GM12872 (cell line): Measurements from ENCODE around the gene IFT122.

Experiments
- CTCF ChIP-seq: IDR thresholded peaks from 3 replicates; pipeline ENCODE4 v1.5.1; 2011; ENCODE audit warnings: low read depth, mild to moderate bottlenecking, low read length, moderate library complexity; ENCODE audit not compliant: insufficient read depth

IFT122 gene

GRCh38 chr3:129486664-129487035 is 46.6 kb downstream of the IFT122 start:
- TF ChIP-seq CTCF, result no peak

DNA sequence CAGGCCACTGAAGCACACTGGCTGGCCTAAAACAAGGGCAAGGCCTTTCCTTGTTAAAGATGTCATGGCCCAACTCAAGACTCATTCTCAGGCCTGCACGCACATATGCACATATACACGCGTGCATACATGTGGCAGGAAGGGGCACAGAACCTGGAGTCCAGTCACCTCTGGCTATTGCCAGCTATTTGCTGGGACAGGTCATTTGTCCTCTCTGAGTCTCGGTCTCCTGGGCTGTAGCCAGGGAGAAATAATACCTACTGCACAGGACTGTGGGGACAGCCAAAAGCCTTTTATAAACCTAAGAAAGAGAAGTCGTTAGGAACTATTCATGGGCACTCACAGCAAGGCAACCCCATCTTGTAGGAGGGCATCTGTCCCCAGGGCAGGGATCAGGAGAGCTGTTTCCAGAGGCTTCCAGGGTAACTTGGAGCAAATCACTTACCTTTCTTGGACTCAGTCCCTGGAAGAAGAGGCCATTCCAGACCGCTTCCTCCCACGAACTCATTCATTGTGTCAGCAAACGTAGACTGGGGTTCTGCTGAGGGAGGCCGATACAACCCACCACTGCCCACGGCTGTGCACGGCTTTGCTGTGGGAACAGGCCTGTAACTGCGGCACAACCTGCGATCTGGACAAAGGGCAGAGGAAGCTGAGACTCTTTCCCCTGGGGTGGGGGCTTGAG is 47.3 kb downstream of the IFT122 start:
- no peak for TF ChIP-seq CTCF

GRCh38 chr3:129490273-129490675 is 50.2 kb downstream of the IFT122 start:
- TF ChIP-seq CTCF, result peak; percentile 90

DNA sequence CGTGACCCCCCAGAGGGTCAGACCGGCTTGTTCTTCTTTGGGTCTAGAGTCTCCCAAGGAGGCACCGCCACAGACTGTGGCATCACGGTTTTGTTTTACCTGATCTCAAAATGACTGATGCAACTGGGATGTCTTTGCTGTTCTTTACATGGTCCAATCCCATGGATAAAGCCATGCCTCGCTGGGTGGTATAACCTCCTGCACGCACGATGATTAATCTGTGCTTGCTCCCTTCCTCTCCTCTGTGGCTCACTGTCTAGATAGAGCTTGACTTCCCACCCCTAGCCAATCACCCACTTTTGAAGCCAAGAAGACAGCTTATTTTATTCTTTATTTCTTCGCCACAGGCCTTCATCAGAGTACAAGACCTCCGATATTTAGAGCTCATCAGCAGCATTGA is 51.8 kb downstream of the IFT122 start:
- no peak for TF ChIP-seq CTCF

DNA sequence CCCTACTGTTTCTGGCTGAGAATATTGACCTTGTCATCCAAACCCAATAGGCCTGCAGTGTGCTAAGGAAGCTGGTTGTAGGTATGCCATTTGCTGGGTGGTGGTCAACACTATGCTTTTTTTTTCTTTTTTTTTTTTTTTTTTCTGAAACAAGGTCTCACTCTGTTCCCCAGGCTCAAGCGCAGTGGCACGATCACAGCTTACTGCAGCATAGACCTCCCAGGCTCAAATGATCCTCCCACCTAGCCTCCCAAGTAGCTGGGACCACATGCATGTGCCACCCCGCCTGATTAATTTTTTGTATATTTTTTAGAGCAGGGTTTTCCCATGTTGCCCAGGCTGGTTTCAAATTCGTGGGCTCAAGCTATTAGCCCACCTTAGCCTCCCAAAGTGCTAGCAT is 52.7 kb downstream of the IFT122 start:
- TF ChIP-seq CTCF, result no peak

GRCh38 chr3:129493206-129493605 is 53.2 kb downstream of the IFT122 start:
- no peak for TF ChIP-seq CTCF

GRCh38 chr3:129500334-129500658 is 60.3 kb downstream of the IFT122 start:
- no peak for TF ChIP-seq CTCF

GRCh38 chr3:129501630-129502029 is 61.6 kb downstream of the IFT122 start:
- no peak for TF ChIP-seq CTCF
